ENCODE measurements around the gene USH2A. TPM values are rescaled to one million over a fixed set of nuclear protein-coding genes. Genes with fewer than 3 reads are reported as not detected.

The USH2A gene
- total RNA-seq, 1 experiment from 2014 or later = not detected

DNA sequence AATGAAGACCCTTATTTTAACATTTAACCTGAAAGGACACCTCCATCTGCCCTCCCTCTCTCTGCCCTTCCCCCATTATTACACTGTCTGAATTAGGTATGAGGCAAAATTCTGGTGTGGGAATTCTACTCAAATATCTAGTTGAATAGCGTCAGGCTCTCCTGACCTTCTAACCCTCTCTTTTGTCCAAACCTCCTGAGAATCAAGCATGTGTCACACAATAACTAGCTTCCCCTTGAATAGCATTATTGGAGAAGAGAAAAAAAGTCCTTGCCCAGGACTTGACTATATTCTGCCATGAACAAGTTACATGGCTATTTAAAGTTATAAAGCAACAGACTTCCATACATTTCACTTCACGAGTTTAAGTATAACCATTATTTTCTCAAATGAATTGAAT lies 35.5 kb downstream of the USH2A start:
- DNase-seq (ENCODE audit: low spot score) = no peak
- POLR2A ChIA-PET (ENCODE audit: low non-redundant PET) = no interaction called here
- no TSS peak for BruUV-seq (replicated peaks)
- H3K4me1 ChIP-seq (ENCODE audit: insufficient read depth, low read length, poor library complexity, severe bottlenecking) = no peaks in the 10 kb centered on the region
- H3K36me3 ChIP-seq (ENCODE audit: insufficient read depth, low read length, poor library complexity, severe bottlenecking) = no peaks in the 10 kb centered on the region
- no peaks in the 10 kb centered on the region for H3K9me3 ChIP-seq (ENCODE audit: low read depth, low read length, poor library complexity, severe bottlenecking)
- no peak for TF ChIP-seq EZH2 (IDR thresholded peaks at IDR 0.05; ENCODE audit: borderline replicate concordance, low read depth, low read length, poor library complexity, severe bottlenecking)
- TF ChIP-seq, protein P1, sequence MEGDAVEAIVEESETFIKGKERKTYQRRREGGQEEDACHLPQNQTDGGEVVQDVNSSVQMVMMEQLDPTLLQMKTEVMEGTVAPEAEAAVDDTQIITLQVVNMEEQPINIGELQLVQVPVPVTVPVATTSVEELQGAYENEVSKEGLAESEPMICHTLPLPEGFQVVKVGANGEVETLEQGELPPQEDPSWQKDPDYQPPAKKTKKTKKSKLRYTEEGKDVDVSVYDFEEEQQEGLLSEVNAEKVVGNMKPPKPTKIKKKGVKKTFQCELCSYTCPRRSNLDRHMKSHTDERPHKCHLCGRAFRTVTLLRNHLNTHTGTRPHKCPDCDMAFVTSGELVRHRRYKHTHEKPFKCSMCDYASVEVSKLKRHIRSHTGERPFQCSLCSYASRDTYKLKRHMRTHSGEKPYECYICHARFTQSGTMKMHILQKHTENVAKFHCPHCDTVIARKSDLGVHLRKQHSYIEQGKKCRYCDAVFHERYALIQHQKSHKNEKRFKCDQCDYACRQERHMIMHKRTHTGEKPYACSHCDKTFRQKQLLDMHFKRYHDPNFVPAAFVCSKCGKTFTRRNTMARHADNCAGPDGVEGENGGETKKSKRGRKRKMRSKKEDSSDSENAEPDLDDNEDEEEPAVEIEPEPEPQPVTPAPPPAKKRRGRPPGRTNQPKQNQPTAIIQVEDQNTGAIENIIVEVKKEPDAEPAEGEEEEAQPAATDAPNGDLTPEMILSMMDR (conservative IDR thresholded peaks at IDR 0.05; ENCODE audit: low read depth, low read length) = no peak
- CTCF ChIA-PET = no interaction called here
- no peak overlapping the region for H3K27ac ChIP-seq (ENCODE audit: low read depth, low read length, poor library complexity, severe bottlenecking)
- intact Hi-C loops (cut with micrococcal nuclease; ENCODE audit: unreplicated experiment) = no loop called here
- no peak overlapping the region for H3K4me3 ChIP-seq (ENCODE audit: low read depth, low read length, poor library complexity, severe bottlenecking)
- peaks cover 71% of the 10 kb centered on the region for H3K27me3 ChIP-seq (replicated peaks; ENCODE audit: insufficient read depth, low read depth, low read length, poor library complexity)

DNA sequence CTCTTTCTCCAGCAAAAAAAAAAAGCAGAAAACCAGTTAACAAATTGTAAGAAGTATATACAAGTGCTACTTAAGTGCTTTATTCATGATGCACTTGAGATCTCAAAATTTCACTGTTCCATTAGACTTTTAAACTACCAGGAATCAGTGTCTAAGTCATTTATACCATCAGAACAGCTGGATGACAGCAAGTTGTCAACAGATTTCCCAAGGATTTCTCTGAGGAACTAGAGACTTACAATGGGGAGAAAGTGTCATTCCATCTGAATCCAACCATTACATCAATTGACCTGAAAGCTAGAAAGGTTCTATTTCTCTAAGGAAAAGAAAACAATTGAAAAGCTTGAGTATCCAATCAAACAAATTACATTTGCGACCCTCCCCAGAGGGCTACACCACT lies 43.8 kb downstream of the USH2A start:
- ChIA-PET POLR2A (ENCODE audit: low non-redundant PET) (no interaction called here), CTCF (no interaction called here)
- intact Hi-C loops (cut with micrococcal nuclease; ENCODE audit: unreplicated experiment) = no loop called here
- H3K36me3 ChIP-seq (ENCODE audit: insufficient read depth, low read length, poor library complexity, severe bottlenecking) = no peaks in the 10 kb centered on the region
- no TSS peak for BruUV-seq (replicated peaks)
- H3K27ac ChIP-seq (ENCODE audit: low read depth, low read length, poor library complexity, severe bottlenecking) = no peak overlapping the region
- H3K4me3 ChIP-seq (ENCODE audit: low read depth, low read length, poor library complexity, severe bottlenecking) = no peak overlapping the region
- H3K4me1 ChIP-seq (ENCODE audit: insufficient read depth, low read length, poor library complexity, severe bottlenecking) = no peaks in the 10 kb centered on the region
- no peak for DNase-seq (ENCODE audit: low spot score)
- TF ChIP-seq, protein P1 (conservative IDR thresholded peaks at IDR 0.05; ENCODE audit: low read depth, low read length) = no peak
- TF ChIP-seq EZH2 (IDR thresholded peaks at IDR 0.05; ENCODE audit: borderline replicate concordance, low read depth, low read length, poor library complexity, severe bottlenecking) = no peak
- peaks cover 57% of the 10 kb centered on the region for H3K27me3 ChIP-seq (replicated peaks; ENCODE audit: insufficient read depth, low read depth, low read length, poor library complexity)
- no peaks in the 10 kb centered on the region for H3K9me3 ChIP-seq (ENCODE audit: low read depth, low read length, poor library complexity, severe bottlenecking)

DNA sequence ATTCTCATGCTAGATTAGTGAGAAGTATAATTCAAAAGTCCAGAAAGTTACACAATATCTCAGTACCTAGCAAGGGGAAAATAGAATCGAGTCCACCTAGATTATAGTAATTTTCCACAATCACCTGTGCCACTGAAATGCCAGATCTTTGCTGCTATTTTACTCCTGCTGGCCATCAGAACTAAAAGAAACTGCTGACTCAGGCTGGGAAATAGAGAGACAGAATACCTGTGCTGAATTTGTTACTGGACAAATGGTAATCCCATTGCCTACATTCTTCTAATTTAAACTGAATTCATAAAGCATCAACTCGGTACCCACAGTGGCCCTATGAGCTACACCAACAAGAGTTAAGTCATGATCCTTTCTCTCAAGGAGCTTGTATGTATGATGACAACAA lies 55.0 kb downstream of the USH2A start:
- no peak for DNase-seq (ENCODE audit: low spot score)
- no TSS peak for BruUV-seq (replicated peaks)
- Histone ChIP-seq H3K36me3 (ENCODE audit: insufficient read depth, low read length, poor library complexity, severe bottlenecking) (no peaks in the 10 kb centered on the region), H3K27ac (ENCODE audit: low read depth, low read length, poor library complexity, severe bottlenecking) (no peak overlapping the region), H3K4me1 (ENCODE audit: insufficient read depth, low read length, poor library complexity, severe bottlenecking) (no peaks in the 10 kb centered on the region), H3K27me3 (replicated peaks; ENCODE audit: insufficient read depth, low read depth, low read length, poor library complexity) (peaks cover 19% of the 10 kb centered on the region), H3K9me3 (ENCODE audit: low read depth, low read length, poor library complexity, severe bottlenecking) (no peaks in the 10 kb centered on the region), H3K4me3 (ENCODE audit: low read depth, low read length, poor library complexity, severe bottlenecking) (no peak overlapping the region)
- intact Hi-C loops (cut with micrococcal nuclease; ENCODE audit: unreplicated experiment) = no loop called here
- TF ChIP-seq, protein P1 (conservative IDR thresholded peaks at IDR 0.05; ENCODE audit: low read depth, low read length) = no peak
- TF ChIP-seq EZH2 (IDR thresholded peaks at IDR 0.05; ENCODE audit: borderline replicate concordance, low read depth, low read length, poor library complexity, severe bottlenecking) = no peak
- ChIA-PET POLR2A (ENCODE audit: low non-redundant PET) (no interaction called here), CTCF (no interaction called here)

Data from A673 (cell line).